NCI-H187 treated with DMSO at 0.1 percent for 48 hours (cell line): ENCODE data around the gene DOK4.

Experiments
- DNase-seq: peaks from one replicate; lab custom pipeline; 2025; lab: John Stamatoyannopoulos, UW

Gene DOK4

DNA sequence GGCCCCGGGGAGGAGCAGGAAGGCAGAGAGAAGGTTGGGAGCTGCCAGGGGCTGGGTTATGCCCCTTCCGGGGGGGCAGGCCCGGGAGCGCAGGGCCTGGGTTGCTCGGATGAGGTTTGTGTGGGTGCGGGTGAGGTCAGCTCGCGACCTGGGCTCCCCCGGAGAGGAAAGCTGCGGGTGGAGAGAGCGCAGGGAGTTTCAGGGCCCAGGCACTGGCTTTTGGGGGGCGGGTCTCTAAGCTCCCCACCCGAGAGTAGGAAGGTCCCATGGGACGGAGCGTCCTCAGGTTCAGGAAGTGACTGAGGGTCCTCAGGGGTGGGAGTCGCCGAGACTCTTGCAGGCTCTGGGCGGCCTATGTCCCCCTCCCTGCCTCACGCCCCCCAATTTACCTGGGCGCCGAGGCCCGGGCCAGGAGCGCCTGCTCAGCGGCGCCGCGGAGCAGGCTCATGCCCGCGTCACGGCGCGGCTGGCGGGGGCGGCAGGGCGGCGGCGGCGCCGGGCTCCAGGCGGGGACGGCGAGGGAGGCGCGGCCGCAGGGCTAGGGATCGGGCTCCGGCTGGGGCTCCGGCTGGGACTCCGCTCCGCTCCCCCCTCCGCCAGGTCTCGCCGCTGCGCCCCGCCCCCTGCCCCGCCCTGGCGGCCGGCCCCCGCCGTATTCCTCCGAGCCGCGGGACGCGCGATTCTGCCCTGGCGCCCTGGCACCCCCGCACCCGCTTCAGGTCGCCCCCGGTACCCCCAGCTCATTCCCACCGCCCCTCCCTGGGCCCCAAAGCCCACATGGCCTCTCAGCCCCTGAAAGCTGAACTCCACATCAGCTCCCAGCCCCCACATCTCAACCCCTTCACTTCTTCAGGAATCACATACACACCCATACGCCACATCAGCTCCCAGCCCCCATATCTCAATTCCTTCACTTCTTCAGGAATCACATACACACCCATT, at the start of gene DOK4:
Gene DOK4 (minus strand): TSS at position 578 of the 942 bp plus-strand sequence. CDS start 6,986 bp downstream, outside the sequence.
- no peak for DNase-seq

DNA sequence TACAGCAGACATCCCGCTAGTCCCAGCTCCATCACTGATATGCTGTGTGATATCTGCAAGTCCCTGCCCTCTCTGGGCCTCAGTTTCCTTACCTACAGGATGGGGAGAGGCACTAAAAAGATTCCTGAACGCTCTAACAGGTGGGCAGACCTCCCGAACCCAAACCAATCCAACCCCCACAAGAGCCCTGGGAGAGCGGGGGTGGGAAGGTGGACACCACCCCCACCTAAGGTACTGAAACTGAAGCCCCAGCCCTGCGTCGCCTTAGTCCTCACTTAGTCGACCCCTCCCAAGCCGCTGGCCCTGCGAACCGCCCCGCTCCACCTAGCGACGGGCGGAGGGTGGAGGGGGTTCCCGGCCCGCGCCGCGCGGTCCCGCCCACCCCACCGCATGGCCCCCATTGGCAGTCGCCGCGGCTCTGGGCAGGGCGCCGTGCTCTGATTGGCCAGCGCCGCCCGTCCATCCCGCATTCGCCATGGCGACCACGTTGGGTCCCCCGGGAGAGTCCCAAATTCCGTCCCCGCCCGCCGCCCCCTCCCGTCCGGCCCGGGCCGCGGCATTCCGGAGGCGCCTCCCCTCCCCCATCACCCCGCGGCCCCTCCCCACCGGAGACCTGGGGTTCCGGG, 49.5 kb upstream of the DOK4 start:
- no peak for DNase-seq

DNA sequence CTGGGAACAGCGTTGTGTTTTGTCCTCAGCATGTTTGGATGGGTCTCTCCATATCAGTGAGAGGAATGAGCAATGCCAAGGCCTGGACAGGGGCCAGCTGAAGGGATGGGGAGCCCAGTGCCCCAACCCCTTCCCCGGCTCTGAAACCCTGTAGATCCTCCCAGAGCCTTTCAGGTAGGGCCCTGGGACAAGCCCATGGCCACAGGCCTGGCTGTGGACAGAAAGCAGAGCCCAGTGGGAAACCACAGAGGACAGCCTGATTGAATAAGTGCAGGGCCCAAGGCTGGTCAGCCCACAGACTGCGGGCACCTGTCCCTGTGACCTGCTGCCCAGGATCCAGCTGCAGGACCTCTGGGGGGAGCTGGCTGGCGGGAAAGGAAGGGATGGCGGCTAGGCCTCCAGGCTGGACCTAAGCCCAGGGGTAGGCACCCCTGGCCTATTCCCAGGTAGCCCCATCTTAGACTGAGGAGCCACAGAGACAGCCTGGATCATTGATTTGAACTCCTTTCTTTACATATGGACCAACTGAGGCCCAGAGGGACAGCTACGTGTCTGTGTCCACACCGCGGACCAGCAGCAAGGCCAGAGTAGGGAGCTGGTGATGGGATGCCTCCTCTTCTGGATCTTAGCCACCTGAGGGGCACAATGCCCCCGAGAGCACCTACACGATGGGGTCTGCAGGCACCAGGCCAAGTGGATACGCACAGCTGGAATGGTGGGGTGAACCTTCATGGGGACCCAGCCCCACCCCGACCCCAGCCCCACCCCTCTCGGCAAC, 48.8 kb upstream of the DOK4 start:
- no peak for DNase-seq

DNA sequence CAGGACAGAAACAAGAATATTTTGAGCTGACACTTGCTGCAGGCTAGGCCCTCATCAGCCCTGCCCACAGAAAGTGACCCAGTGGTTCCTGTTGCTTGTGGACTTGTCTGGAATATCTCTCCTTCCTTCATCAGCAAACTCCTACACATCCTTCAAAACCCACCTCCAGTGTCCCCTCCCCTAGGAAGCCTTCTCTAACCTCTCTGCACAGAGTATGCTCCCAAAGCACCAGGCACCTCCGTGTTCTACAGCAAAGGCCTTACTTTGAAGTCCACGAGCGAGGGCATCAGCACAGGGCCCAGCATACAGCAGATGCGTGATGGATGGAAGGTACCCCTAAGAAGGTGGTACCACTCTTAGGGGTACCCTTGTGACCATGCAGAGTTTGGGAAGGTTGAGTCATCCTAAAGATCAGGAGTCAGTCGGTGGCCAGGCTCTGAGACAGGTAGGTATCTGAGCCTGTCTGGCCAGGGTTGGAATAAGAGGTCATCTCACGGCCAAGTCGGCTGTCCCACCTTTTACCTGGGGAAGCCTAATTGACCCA, 48.1 kb upstream of the DOK4 start:
- DNase-seq, result no peak

DNA sequence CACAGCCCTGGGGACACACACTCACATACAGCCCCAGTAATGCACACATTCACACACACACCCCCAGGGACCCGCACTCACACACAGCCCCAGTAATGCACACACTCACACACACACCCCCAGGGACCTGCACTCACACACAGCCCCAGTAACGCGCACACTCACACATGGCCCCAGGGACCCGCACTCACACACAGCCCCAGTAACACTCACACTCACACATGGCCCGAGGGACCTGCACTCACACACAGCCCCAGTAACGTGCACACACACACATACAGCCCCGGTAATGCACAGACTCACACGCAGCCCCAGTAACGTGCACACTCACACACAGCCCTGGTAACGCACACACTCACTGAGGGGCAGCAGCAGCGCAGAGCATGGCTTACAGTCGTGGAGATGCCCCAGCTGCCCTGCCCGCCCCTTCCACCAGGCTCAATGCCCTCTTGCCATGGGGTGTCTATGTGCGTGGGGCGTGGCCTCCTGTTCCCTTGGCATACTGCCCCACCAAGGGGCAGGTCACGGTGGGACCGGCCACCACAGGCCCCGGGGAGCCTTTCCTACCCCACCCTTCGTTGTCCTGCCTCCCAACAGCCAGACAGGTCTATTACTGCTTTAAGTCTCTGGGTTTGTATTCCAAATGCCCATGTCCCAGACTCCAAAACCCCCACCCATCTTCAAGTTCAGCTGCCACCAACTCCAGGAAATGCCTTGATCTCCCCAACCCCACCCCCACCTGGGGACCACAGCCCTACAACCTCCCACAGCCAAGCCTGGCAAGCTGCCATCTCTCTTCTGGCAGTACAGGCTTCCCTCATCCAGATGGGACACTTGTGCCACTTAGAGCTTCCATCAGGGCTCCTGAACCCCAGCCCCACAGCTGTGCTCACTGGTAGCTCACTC, 47.4 kb upstream of the DOK4 start:
- no peak for DNase-seq

DNA sequence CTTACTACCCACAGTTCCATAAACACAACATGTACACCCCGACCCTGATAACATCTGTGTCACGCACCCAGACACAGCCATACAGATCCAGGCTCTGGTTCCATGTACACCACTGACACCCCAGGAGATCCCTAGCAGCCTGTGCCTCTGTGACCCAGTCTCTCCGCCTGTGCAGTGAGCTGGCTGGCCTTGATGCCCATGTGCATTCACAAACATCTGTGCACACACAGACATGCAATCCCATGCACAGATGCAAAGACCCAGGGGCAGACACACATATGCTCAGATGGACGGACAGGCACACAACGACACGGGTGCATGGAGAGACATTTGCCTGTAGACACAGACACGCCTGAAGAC, 46.0 kb upstream of the DOK4 start:
- no peak for DNase-seq

DNA sequence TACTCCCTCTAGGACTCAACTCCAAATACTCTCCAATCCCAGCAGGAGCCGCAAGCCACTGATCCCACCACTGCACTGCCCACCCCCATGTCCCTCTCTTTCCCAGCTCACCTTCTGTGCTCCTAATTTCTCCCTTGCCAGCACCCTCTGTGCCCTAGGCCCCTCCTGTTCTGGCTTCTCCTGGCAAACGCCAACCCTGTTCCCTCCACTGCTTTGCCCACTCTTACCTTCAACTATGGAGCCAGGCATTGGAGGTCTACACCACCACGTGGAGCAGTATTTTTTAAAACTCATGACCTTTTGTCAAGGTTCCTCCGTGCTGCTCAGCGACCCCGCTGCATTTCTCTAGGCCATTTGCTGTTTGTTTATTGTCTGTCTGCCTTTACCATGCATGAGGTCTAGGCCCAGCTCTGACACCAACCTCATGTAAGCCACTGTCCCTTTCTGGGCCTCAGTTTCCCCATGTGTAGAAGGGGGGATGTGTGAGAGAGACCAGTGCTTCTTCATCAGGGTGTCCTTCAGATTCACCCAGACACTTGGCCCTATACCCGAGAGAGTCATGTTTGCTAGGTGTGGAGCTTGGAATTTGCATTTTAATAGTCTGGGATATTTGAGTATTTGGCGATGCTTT, 45.5 kb upstream of the DOK4 start:
- DNase-seq, result no peak

DNA sequence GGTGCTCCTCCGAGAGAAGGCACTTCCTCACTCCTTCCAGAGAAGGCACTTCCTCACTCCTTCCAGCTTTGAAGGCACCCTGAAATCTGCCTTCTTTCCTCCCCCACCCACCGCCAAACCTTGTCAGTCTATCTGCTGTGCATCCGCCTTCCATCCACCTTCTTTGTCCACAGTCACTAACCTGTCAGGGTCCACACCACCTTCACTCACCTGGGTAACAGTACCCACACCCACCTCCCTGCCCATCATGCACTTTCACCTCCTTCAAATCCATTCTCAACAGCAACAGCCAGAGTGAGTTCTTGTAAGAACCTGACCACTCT, 44.9 kb upstream of the DOK4 start:
- DNase-seq, result no peak

DNA sequence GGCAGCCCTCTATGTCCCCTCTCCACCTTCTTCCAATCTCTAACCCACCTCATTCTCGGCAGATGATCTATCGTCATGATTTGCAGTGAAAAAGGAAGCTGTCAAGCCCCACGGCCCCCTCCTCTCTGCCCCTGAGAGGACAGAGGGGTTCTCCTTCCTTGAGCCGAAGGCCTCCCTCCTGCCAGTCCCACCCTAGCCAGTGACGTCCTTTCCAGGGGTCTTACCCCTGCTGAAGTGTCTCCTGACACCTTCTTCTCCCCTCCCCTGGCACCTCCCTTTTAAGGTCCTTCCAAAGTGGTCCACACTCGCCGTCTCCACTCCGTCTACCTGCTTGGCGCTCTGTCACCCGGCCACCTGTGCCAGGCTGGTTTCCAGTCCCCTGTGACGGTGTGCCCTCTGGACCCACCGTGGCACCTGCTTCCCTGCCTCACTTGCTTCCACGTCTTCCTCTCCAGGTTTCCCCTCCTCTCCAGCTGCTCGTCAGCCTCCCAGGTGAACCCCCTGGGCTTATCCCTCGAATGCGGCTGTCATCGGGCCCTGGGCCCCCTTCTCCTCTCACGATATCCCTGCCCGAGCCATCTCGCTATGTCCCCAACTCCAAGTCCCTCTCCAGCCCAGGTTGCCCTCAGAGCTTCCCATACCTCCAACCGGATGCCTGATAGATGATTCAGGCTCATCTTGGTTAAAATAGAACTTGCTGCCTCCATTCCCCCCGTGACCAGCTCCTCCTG, 44.4 kb upstream of the DOK4 start:
- no peak for DNase-seq

DNA sequence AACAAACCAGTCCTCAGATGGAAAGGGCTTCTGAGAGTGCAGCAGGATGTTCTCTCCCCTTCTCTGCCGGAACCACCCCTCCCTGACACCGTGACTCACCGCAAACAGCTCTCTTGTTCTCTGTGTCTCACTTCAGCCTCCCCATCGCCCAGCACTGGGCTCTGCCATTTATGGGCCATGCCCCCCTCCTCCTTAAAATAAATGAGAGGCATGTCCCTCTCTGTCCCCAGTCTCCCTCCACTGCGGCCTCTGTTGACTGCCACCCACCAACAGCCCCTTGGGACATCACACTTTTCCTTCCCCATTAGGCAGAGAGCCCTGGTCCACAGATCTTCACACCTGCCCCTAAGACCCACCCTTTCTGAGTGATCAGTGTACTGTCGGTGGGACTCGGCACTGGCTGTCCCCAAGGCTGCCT, 43.8 kb upstream of the DOK4 start:
- DNase-seq, result no peak

DNA sequence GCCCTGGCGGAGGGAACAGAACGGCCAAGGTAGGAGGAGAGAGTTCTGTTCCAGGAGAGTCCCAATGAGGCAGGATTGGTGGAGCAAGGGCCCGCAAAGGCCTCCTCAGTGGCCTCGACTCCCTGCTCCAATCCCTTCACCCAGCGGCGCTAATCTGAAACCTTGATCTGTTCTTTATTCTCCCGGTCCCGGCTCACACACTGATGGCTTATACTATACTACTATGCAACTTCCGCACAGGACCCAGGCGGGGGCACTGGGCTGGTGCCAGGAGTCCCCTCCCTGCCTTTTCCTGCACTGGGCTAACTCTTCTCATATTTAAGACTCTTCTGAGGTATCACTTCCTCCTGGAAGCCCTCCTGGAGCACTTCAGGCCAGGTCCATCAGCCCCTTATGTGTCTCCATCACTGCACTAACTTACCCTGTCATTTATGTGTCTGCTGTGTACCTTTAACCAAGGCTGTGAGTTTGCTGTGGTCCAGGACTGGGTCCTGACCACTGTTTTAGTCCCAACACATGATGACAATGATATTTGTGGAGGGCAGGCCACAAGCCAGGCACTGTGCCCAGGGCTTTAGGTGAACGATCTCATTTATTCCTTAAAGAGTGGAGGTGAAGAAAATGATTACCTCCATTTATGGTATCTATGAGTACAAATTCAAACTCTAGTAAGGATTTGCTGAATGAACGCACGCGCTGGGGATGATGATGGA, 43.3 kb upstream of the DOK4 start:
- no peak for DNase-seq

DNA sequence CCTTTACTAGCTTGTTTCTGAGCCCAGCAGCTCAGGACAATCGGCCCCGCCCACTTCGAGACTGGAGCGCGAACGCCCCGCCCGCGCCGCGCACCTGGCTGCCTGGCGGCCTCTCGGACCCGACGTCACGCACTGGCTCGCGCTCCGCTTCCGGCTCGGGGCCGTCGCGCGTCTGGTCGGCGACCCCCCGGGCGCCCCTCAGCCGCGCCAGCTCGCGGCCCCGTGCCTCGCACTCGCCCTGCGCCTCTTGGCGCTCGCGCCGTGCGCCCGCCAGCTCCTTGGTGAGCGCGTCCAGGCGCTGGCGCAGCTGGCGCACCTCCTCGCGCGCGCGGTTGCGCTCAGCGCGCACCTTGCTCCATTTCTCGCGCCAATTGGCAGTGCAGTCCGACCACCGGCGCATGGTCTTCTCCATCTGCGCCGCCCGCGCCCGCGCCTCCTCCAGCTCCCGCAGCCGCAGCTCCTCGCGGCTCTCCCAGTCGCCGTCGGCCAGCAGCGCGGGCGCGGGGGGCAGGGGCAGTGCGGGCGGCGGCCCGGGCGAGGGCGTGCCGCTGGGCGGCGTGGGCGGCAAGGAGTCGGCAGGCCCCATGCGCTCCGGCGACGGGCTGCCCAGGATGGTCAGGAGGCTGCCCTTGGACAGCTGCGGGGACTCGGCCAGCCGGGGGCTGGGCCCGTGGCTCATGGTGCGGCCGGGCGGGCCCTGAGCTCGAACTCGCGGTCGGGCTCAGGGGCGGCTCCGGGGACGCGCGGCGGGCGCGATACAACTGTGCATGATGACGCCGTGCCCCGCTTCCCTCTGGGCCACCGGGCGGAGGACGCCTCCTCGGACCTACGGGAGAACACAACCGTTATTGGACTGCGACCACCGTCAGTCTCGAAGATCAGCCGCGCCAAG, 42.5 kb upstream of the DOK4 start:
- DNase-seq, result no peak

DNA sequence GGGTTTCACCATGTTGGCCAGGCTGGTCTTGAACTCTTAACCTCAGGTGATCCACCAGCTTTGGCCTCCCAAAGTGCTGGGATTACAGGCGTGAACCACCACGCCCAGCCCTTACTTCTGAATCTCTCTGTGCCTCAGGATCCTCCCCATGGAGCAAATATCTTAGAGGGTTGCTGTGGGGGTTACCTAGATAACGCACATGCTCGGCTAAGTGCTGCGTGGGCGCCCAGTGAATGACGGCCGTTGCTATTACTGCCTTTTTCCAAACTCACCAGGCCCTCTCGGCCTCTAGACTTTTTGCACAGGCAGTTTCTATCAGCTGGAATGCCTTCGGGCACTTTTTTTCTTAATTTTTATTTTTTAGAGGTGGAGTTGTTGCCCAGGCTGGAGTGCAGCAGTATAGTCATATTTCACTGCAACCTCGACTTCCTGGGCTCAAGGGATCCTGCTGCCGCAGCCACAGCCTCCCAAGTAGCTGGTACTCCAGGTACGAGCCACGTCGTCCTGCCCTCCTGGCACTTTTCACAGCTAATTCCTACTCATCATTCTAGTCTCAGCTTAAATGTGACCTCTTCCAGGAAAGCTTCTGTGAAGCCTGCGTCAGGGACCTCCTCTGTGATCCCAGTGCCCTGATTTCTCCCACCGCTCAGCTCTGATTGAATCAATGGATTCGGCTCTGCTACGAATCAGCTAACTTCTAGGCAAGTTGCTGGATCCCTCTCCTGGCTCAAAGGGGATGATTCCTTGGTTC, 41.5 kb upstream of the DOK4 start:
- DNase-seq, result no peak

DNA sequence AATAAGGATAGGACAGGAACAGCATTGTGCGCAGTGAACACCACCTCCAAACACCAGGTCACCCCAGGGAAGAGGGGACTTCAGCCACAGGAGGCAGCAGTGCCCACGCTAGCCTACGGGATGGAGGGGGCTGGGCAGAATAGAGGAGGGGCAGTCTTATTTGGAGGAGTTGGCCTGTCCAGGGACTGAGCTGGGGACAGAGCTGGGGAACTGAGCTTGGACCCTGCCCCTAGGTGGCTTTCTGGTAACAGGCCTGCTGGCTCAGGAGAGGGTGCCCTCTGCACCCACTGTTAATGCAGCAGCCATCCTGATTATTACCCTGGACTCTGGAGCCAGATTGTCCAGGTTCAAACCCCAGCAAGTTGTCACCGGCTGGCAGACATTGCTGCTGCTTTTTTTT, 40.7 kb upstream of the DOK4 start:
- no peak for DNase-seq

DNA sequence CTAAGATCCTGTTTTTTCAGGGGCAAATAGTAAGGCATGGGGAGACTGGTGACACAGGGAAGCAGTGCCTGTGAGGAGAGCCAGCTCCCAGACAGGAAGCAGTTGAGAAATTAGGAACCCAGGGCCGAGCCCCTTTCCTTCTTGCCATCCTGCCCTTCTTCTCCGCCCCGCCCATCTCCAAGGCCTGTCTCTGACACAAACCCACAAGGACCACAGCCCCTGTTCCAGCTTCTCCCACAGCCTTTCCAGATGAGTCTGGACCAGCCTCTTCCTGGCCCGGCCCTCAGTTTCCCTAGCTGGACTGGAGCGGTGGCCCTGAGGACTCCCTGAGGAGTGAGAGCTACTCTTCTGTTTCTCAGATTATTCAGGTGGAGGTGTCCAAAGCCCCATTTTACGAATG, 40.2 kb upstream of the DOK4 start:
- no peak for DNase-seq

DNA sequence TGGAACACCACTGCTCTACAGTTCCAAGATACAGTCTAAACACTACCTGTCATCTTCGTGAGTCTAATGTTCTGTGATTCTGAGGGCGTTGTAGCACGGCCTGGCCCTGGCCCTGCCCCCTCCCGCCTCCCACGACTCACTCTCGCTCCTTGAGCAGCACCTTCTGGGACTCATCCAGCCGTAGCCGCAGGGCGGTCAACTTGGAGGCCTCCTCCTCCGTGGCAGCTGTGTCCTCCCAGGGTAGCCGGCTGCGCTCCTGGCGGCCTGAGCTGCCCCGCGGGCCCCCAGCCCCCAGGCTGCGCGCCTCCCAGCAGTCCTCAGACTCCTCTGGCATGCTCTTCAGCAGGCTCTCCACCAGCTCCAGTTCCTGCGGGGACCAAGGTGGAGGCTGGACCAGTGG, 39.5 kb upstream of the DOK4 start:
- DNase-seq, result no peak

DNA sequence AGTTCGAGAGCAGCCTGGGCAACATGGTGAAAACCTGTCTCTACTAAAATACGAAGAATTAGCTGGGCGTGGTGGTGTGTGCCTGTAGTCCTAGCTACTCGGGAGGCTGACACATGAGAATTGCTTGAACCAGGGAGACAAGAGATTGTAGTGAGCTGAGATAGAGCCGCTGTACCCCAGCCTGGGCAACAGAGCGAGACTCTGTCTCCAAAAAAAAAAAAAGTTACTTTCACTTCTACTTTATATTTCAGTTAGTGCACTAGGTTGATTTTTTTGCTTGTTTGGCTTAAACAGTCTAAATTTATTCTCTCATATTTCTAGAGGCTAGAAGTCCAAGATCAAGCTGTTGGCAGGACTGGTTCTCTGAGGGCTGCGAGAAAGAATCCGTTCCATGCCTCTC, 36.7 kb upstream of the DOK4 start:
- no peak for DNase-seq

DNA sequence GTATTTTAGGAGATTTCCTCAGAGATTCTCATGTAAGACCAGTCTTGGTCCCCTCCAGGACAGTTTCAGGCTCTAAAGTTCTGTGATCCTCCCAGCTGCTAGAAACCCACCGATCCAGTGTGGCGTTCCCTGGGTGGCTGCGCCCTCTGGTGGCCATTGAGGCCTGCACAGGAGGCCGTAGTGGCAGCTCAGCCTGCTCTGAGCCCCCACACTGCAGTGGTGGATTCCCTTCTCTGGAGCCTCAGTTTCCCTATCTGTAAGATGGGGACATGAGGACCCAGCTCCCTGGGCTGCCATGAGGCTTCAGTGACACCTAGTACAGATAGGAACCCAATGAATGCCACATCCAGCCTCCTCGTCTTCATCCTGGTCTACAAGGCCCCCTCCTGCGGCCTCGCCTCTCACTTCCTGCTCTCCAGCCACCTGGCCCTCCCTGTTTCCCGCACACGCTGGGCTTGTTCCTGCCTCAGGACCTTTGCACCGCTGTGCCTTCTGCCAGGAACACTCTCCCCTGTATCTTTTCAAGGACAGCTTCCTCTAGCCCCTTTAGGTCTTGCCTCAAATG, 33.6 kb upstream of the DOK4 start:
- DNase-seq, result no peak
